ENCODE results near the gene C11orf86. TPM values are rescaled to one million over a fixed set of nuclear protein-coding genes. Genes with fewer than 3 reads are reported as not detected.

The C11orf86 gene
- total and polyA plus RNA-seq, 2 experiments from 2014 or later, result 0.21 to 0.74 TPM

DNA sequence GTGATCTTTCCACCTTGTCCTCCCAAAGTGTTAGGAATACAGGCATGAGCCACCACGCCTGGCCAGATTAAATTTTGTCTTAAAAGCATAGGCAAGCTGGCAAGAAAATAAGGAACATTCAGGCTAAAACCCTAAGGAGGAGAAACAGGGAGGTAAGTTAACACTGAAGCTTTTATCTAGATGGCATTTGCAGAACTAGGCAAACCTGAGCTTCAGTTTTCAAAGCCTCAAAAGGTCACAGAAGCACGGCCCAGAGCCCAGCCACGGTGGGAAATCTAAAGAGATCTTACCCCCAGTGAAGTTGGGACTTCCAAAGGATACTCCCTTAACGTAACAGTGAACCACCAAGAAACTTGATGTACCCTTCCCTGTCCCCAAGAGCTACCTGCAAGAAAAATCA, 45.4 kb upstream of the C11orf86 start:
- Histone ChIP-seq H3K27me3 (ENCODE audit: insufficient read depth) (no peaks in the 10 kb centered on the region), H2AFZ (no peak overlapping the region), H3K9me2 (ENCODE audit: insufficient read depth) (no peaks in the 10 kb centered on the region), H3K79me2 (replicated peaks; ENCODE audit: insufficient read depth) (no peaks in the 10 kb centered on the region), H3K4me2 (no peak overlapping the region), H3K4me3 (no peak overlapping the region), H3F3A (replicated peaks; ENCODE audit: low read depth) (no peaks in the 10 kb centered on the region), H3K27ac (ENCODE audit: low read depth) (no peak overlapping the region), H3K4me1 (ENCODE audit: insufficient read depth) (no peaks in the 10 kb centered on the region), H4K20me1 (replicated peaks; ENCODE audit: insufficient read depth) (no peaks in the 10 kb centered on the region), H3K36me3 (ENCODE audit: insufficient read depth) (no peaks in the 10 kb centered on the region; the same call in 1 of the 2 replicates)
- Mint-ChIP-seq H3K27me3 (ENCODE audit: insufficient read depth, low read depth, poor library complexity) (peaks cover under 1% of the 10 kb centered on the region), H3K4me1 (peaks cover 15% of the 10 kb centered on the region; the same call in 2 of the 3 replicates), H3K4me3 (no peak overlapping the region), H3K9me3 (peaks cover 8% of the 10 kb centered on the region; the same call in 2 of the 3 replicates), H3K36me3 (ENCODE audit: low read depth) (peaks cover 3% of the 10 kb centered on the region; the same call in 2 of the 3 replicates), H3K27ac (no peak overlapping the region)
- TF ChIP-seq JUNB (IDR thresholded peaks at IDR 0.05; ENCODE audit: unreplicated experiment) (no peak), ZNF331 (CRISPR knock-in tag; IDR thresholded peaks at IDR 0.05; ENCODE audit: low read depth) (no peak), ZNF114 (CRISPR knock-in tag; IDR thresholded peaks at IDR 0.05) (no peak), CREB1 (CRISPR knock-in tag; IDR thresholded peaks at IDR 0.05; ENCODE audit: low read depth) (no peak), NANOG (IDR thresholded peaks at IDR 0.05; ENCODE audit: borderline replicate concordance) (no peak), POLR2AphosphoS5 (IDR thresholded peaks at IDR 0.05; ENCODE audit: low read depth) (no peak), EZH2 (IDR thresholded peaks at IDR 0.05; ENCODE audit: low read depth, unreplicated experiment) (no peak), STAT1 (IDR thresholded peaks at IDR 0.05; ENCODE audit: unreplicated experiment) (no peak)
- TF ChIP-seq, protein P1, sequence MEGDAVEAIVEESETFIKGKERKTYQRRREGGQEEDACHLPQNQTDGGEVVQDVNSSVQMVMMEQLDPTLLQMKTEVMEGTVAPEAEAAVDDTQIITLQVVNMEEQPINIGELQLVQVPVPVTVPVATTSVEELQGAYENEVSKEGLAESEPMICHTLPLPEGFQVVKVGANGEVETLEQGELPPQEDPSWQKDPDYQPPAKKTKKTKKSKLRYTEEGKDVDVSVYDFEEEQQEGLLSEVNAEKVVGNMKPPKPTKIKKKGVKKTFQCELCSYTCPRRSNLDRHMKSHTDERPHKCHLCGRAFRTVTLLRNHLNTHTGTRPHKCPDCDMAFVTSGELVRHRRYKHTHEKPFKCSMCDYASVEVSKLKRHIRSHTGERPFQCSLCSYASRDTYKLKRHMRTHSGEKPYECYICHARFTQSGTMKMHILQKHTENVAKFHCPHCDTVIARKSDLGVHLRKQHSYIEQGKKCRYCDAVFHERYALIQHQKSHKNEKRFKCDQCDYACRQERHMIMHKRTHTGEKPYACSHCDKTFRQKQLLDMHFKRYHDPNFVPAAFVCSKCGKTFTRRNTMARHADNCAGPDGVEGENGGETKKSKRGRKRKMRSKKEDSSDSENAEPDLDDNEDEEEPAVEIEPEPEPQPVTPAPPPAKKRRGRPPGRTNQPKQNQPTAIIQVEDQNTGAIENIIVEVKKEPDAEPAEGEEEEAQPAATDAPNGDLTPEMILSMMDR (conservative IDR thresholded peaks at IDR 0.05; ENCODE audit: low read depth in 2 of 2), result no peak
- TF ChIP-seq, protein P2, sequence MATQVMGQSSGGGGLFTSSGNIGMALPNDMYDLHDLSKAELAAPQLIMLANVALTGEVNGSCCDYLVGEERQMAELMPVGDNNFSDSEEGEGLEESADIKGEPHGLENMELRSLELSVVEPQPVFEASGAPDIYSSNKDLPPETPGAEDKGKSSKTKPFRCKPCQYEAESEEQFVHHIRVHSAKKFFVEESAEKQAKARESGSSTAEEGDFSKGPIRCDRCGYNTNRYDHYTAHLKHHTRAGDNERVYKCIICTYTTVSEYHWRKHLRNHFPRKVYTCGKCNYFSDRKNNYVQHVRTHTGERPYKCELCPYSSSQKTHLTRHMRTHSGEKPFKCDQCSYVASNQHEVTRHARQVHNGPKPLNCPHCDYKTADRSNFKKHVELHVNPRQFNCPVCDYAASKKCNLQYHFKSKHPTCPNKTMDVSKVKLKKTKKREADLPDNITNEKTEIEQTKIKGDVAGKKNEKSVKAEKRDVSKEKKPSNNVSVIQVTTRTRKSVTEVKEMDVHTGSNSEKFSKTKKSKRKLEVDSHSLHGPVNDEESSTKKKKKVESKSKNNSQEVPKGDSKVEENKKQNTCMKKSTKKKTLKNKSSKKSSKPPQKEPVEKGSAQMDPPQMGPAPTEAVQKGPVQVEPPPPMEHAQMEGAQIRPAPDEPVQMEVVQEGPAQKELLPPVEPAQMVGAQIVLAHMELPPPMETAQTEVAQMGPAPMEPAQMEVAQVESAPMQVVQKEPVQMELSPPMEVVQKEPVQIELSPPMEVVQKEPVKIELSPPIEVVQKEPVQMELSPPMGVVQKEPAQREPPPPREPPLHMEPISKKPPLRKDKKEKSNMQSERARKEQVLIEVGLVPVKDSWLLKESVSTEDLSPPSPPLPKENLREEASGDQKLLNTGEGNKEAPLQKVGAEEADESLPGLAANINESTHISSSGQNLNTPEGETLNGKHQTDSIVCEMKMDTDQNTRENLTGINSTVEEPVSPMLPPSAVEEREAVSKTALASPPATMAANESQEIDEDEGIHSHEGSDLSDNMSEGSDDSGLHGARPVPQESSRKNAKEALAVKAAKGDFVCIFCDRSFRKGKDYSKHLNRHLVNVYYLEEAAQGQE (IDR thresholded peaks at IDR 0.05; ENCODE audit: unreplicated experiment), result no peak
- TF ChIP-seq, protein P3, sequence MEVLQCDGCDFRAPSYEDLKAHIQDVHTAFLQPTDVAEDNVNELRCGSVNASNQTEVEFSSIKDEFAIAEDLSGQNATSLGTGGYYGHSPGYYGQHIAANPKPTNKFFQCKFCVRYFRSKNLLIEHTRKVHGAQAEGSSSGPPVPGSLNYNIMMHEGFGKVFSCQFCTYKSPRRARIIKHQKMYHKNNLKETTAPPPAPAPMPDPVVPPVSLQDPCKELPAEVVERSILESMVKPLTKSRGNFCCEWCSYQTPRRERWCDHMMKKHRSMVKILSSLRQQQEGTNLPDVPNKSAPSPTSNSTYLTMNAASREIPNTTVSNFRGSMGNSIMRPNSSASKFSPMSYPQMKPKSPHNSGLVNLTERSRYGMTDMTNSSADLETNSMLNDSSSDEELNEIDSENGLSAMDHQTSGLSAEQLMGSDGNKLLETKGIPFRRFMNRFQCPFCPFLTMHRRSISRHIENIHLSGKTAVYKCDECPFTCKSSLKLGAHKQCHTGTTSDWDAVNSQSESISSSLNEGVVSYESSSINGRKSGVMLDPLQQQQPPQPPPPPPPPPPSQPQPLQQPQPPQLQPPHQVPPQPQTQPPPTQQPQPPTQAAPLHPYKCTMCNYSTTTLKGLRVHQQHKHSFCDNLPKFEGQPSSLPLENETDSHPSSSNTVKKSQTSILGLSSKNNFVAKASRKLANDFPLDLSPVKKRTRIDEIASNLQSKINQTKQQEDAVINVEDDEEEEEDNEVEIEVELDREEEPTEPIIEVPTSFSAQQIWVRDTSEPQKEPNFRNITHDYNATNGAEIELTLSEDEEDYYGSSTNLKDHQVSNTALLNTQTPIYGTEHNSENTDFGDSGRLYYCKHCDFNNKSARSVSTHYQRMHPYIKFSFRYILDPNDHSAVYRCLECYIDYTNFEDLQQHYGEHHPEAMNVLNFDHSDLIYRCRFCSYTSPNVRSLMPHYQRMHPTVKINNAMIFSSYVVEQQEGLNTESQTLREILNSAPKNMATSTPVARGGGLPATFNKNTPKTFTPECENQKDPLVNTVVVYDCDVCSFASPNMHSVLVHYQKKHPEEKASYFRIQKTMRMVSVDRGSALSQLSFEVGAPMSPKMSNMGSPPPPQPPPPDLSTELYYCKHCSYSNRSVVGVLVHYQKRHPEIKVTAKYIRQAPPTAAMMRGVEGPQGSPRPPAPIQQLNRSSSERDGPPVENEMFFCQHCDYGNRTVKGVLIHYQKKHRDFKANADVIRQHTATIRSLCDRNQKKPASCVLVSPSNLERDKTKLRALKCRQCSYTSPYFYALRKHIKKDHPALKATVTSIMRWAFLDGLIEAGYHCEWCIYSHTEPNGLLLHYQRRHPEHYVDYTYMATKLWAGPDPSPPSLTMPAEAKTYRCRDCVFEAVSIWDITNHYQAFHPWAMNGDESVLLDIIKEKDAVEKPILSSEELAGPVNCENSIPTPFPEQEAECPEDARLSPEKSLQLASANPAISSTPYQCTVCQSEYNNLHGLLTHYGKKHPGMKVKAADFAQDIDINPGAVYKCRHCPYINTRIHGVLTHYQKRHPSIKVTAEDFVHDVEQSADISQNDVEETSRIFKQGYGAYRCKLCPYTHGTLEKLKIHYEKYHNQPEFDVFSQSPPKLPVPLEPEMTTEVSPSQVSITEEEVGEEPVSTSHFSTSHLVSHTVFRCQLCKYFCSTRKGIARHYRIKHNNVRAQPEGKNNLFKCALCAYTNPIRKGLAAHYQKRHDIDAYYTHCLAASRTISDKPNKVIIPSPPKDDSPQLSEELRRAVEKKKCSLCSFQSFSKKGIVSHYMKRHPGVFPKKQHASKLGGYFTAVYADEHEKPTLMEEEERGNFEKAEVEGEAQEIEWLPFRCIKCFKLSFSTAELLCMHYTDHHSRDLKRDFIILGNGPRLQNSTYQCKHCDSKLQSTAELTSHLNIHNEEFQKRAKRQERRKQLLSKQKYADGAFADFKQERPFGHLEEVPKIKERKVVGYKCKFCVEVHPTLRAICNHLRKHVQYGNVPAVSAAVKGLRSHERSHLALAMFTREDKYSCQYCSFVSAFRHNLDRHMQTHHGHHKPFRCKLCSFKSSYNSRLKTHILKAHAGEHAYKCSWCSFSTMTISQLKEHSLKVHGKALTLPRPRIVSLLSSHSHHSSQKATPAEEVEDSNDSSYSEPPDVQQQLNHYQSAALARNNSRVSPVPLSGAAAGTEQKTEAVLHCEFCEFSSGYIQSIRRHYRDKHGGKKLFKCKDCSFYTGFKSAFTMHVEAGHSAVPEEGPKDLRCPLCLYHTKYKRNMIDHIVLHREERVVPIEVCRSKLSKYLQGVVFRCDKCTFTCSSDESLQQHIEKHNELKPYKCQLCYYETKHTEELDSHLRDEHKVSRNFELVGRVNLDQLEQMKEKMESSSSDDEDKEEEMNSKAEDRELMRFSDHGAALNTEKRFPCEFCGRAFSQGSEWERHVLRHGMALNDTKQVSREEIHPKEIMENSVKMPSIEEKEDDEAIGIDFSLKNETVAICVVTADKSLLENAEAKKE (CRISPR knock-in tag; IDR thresholded peaks at IDR 0.05), result no peak
- ATAC-seq (no peak), DNase-seq (ENCODE audit: low spot score) (no peak)
